Endodermal cell (in vitro differentiated cells): ENCODE results near the gene ZNF500. TPM values are rescaled to one million over a fixed set of nuclear protein-coding genes. Genes with fewer than 3 reads are reported as not detected.

Experiments
- DNase-seq: peaks from one replicate; pipeline ENCODE4 v3.0.0-alpha.2; 2017
- H3K27ac ChIP-seq: 2 replicates; pipeline ENCODE4 v1.5.1; 2013; ENCODE audit warnings: mild to moderate bottlenecking, low read depth, low read length, moderate library complexity
- H3K27me3 ChIP-seq: 2 replicates; pipeline ENCODE4 v1.6.1; 2013; ENCODE audit warnings: mild to moderate bottlenecking, low read length, moderate library complexity; ENCODE audit not compliant: insufficient read depth, control insufficient read depth, poor library complexity, severe bottlenecking
- H3K36me3 ChIP-seq: 2 replicates; pipeline ENCODE4 v1.7.0; 2013; ENCODE audit warnings: mild to moderate bottlenecking, low read length, moderate library complexity; ENCODE audit not compliant: control insufficient read depth, insufficient read depth
- H3K4me1 ChIP-seq: one replicate; pipeline ENCODE4 v1.7.0; 2013; ENCODE audit warnings: low read length; ENCODE audit not compliant: control insufficient read depth, insufficient read depth
- H3K4me3 ChIP-seq: 2 replicates; pipeline ENCODE4 v1.5.1; 2013; ENCODE audit warnings: mild to moderate bottlenecking, low read length, moderate library complexity
- H3K9ac ChIP-seq: 2 replicates; pipeline ENCODE4 v1.6.1; 2013; ENCODE audit warnings: mild to moderate bottlenecking, low read length, moderate library complexity; ENCODE audit not compliant: poor library complexity, severe bottlenecking; ENCODE audit errors: extremely low read depth
- H3K9me3 ChIP-seq: 2 replicates; pipeline ENCODE4 v1.6.1; 2013; ENCODE audit warnings: mild to moderate bottlenecking, low read length, moderate library complexity; ENCODE audit not compliant: control insufficient read depth
- H3K27ac Mint-ChIP-seq: 2 replicates; pipeline ENCODE4 v1.8.0; 2020; ENCODE audit warnings: mixed read lengths
- H3K27me3 Mint-ChIP-seq: 2 replicates; pipeline ENCODE4 v1.8.0; 2021; ENCODE audit warnings: mild to moderate bottlenecking, mixed read lengths; ENCODE audit not compliant: insufficient read depth
- H3K36me3 Mint-ChIP-seq: 2 replicates; pipeline ENCODE4 v1.8.0; 2020; ENCODE audit warnings: low read depth, mixed read lengths
- H3K4me1 Mint-ChIP-seq: 2 replicates; pipeline ENCODE4 v1.8.0; 2020; ENCODE audit warnings: mixed read lengths
- H3K4me3 Mint-ChIP-seq: 2 replicates; pipeline ENCODE4 v1.8.0; 2020; ENCODE audit warnings: mild to moderate bottlenecking, moderate library complexity, mixed read lengths
- H3K9me3 Mint-ChIP-seq: 2 replicates; pipeline ENCODE4 v1.8.0; 2020; ENCODE audit warnings: mild to moderate bottlenecking, mixed read lengths
- WGBS, 2 experiments: methylation state at CpG; one replicate each; pipeline versions ENCODE4 v1.1.5 to v1.1.7; 2013; ENCODE audit warnings: missing lambda C conversion rate in 2 of 2, mixed read lengths in 1 of 2; ENCODE audit not compliant: insufficient coverage in 1 of 2, insufficient read length in 1 of 2; 5-methylcytosine and 5-hydroxymethylcytosine counted together
- long read RNA-seq, 4 experiments: library from polyadenylated mRNA in 2 of 4; library from RNA in 1 of 4; library from capped mRNA in 1 of 4; stranded (forward) in 3 of 4; unstranded in 1 of 4; transcript quantifications; one replicate each; pipeline ENCODE4 v2.0.0, GENCODE V29; 2020 to 2021; ENCODE audit warnings: inconsistent platforms in 1 of 4
- polyA plus RNA-seq, 2 experiments: library from polyadenylated mRNA; stranded (reverse); fragments of 50-300 nt; gene quantifications; one replicate each; pipeline ENCODE4 v1.2.3, GENCODE V29; 2013
- total RNA-seq, 2 donors: library from RNA; stranded (reverse); fragmentation: NEBNext Ultra II Directional in 1 of 2; extraction: Animal tissue kit (Norgen Biotek cat#: 25700) in 1 of 2; gene quantifications; 2 replicates in 1 of 2; 3 replicates in 1 of 2; pipeline ENCODE4 v1.2.1, GENCODE V29; 2021
- TF ChIP-seq, protein P1 (sequence below): fragments of 200-600 bp; sonication (generic); conservative IDR thresholded peaks from 2 replicates; pipeline ENCODE4 v1.5.0; 2021; ENCODE audit warnings: antibody characterized with exemption, mild to moderate bottlenecking

ZNF500 gene
- total RNA-seq = 10 to 100 TPM; 17.2 to 21.6 TPM
- 8.5 TPM for polyA plus RNA-seq (2013, experiment 1 of 2)
- polyA plus RNA-seq (2013, experiment 2 of 2) = 8.2 TPM
- long read RNA-seq, experiment 1, partial matches to known transcripts = 0 of 2 reads
- long read RNA-seq, experiment 1, other reads (novel, unspliced or antisense) = 0 of 2 reads
- long read RNA-seq, experiment 2, full-length matches to known transcripts = 10 of 15 reads
- long read RNA-seq, experiment 2, partial matches to known transcripts = 2 of 15 reads
- long read RNA-seq, experiment 2, other reads (novel, unspliced or antisense) = 3 of 15 reads
- long read RNA-seq, experiment 3, full-length matches to known transcripts = 21 of 30 reads
- long read RNA-seq, experiment 3, partial matches to known transcripts = 1 of 30 reads
- long read RNA-seq, experiment 3, other reads (novel, unspliced or antisense) = 8 of 30 reads
- long read RNA-seq, experiment 4, partial matches to known transcripts = 0 of 1 reads
- long read RNA-seq, experiment 4, other reads (novel, unspliced or antisense) = 1 of 1 reads

DNA sequence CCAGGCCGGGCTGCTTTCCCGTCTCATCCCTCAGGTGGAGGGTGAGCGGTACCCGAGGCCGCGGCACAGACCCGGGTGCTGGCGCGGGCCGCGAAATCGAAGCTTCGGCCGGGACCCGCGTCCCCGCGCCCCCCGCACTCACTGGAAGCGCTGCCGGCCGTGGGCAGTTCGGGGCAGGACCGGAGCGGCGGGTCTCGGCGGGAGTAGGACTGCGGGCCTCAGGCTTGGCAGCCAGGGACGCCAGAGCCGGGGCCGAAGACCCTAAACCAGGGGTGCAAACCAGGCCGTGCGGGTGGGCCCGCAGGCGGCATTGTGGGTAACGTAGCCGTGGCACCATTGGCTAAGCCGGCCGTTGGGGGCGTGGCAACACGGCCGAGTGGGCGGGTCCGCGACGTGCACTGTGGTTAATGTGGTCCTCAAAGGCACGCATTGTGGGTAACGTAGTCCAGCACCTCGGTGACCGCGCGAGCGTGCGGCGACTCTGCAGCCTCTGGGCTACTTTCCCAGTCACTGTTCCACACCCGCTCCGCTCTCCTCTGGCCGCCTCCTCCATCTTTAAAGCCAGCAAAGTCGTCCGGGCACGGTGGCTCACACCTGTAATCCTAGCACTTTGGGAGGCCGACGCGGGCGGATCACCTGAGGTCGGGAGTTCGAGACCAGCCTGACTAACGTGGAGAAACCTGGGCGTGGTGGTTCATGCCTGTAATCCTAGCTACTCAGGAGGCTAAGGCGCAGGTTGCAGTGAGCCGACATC, at the start of gene ZNF500:
Gene ZNF500, minus strand, starts transcription at position 288 of the 754 bp plus-strand sequence. CDS start 1,184 bp downstream, outside the sequence.
- peaks cover 27% of the 10 kb centered on the region for H3K36me3 Mint-ChIP-seq
- H3K27me3 Mint-ChIP-seq = no peaks in the 10 kb centered on the region
- H3K9me3 Mint-ChIP-seq = no peaks in the 10 kb centered on the region
- TF ChIP-seq, protein P1, sequence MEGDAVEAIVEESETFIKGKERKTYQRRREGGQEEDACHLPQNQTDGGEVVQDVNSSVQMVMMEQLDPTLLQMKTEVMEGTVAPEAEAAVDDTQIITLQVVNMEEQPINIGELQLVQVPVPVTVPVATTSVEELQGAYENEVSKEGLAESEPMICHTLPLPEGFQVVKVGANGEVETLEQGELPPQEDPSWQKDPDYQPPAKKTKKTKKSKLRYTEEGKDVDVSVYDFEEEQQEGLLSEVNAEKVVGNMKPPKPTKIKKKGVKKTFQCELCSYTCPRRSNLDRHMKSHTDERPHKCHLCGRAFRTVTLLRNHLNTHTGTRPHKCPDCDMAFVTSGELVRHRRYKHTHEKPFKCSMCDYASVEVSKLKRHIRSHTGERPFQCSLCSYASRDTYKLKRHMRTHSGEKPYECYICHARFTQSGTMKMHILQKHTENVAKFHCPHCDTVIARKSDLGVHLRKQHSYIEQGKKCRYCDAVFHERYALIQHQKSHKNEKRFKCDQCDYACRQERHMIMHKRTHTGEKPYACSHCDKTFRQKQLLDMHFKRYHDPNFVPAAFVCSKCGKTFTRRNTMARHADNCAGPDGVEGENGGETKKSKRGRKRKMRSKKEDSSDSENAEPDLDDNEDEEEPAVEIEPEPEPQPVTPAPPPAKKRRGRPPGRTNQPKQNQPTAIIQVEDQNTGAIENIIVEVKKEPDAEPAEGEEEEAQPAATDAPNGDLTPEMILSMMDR = no peak
- peak within 1 kb of the TSS; percentile 76 for H3K4me3 Mint-ChIP-seq
- peak within 1 kb of the TSS; percentile 95 for H3K27ac Mint-ChIP-seq
- Histone ChIP-seq H3K27ac (no peak within 1 kb of the TSS), H3K27me3 (no peaks in the 10 kb centered on the region), H3K4me3 (peak within 1 kb of the TSS; percentile 94), H3K9me3 (no peaks in the 10 kb centered on the region), H3K4me1 (no peaks in the 10 kb centered on the region), H3K36me3 (peaks cover 23% of the 10 kb centered on the region), H3K9ac (peak within 1 kb of the TSS; percentile 81)
- peak; percentile 100 for DNase-seq
- WGBS, 2 experiments = 10 to 18% methylated on average over 36 to 72 of the region's 72 CpGs
- H3K4me1 Mint-ChIP-seq = peaks cover 18% of the 10 kb centered on the region

DNA sequence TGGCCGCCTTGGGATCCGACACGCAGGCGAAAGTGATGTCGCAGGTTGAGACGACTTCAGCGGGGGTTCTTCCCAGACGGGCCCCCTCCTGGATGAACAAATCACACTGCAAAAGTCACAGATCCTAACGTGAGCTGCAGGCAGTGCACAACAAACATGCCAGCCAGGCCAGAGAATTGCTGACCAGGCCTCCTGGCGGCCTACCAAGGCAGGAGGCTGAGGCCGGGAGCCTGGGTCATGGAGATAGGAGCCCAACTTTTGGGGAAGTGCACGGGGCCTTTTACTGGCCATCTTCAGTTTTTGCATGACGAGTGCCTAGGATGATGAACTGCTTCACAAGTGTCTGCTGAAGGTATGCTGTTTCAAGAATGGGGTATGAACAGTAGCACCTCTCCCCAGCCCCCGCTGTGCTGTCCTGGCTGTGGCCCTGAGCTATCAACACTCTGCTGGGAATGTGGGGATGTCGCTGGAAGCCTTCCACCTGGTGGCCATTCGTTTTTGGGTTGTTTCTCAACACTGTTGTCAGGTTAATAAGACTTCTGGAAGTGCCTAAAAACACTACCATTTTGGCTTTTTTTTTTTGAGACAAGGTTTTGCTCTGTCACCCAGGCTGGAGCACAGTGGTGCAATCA, 47.7 kb upstream of the ZNF500 start:
- no peak overlapping the region for H3K4me3 ChIP-seq
- H3K4me1 ChIP-seq = no peaks in the 10 kb centered on the region
- Mint-ChIP-seq H3K9me3 (no peaks in the 10 kb centered on the region), H3K36me3 (peaks cover 67% of the 10 kb centered on the region), H3K27ac (no peak overlapping the region), H3K4me1 (no peaks in the 10 kb centered on the region), H3K4me3 (no peak overlapping the region), H3K27me3 (no peaks in the 10 kb centered on the region)
- DNase-seq = peak; percentile 67
- H3K27me3 ChIP-seq = no peaks in the 10 kb centered on the region
- no peak overlapping the region for H3K9ac ChIP-seq
- no peak overlapping the region for H3K27ac ChIP-seq
- no peaks in the 10 kb centered on the region for H3K9me3 ChIP-seq
- 93 to 95% methylated on average over 15 to 16 of the region's 16 CpGs for WGBS, 2 experiments
- TF ChIP-seq, protein P1 = peak; percentile 57
- H3K36me3 ChIP-seq = peaks cover 66% of the 10 kb centered on the region

DNA sequence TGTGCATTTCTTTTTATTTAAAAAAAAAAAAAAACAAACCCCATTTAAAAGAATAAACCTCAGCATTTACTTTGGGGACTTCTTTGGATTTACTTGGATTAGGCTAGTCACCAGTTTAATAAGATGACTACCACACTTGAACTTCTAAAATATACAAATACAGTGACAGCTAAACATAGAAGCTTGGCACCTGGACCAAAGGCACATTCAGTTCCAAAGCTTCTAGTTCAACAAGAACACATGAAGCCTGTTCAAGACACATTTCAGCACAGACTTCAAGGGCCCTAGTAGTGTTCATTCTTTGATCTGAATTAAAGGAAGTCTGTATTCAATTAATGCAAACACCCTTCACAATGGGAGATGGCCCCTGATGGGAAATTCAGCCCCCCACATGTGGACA, 47.1 kb upstream of the ZNF500 start:
- H3K4me3 Mint-ChIP-seq = no peak overlapping the region
- Histone ChIP-seq H3K9ac (no peak overlapping the region), H3K36me3 (peaks cover 65% of the 10 kb centered on the region), H3K4me3 (no peak overlapping the region), H3K27me3 (no peaks in the 10 kb centered on the region), H3K27ac (no peak overlapping the region), H3K9me3 (no peaks in the 10 kb centered on the region), H3K4me1 (no peaks in the 10 kb centered on the region)
- DNase-seq = no peak
- TF ChIP-seq, protein P1 = no peak
- peaks cover 64% of the 10 kb centered on the region for H3K36me3 Mint-ChIP-seq
- no peaks in the 10 kb centered on the region for H3K4me1 Mint-ChIP-seq
- H3K27me3 Mint-ChIP-seq = no peaks in the 10 kb centered on the region
- no peaks in the 10 kb centered on the region for H3K9me3 Mint-ChIP-seq
- H3K27ac Mint-ChIP-seq = no peak overlapping the region
